SK-N-DZ (cell line): Measurements from ENCODE around the gene CSTPP1.
A peak's percentile ranks its signal among the peaks of the same experiment; 100 is the strongest.
"Not testable (repeated sequence)": the region's sequence is repeated elsewhere in the genome, so short reads cannot be mapped to it uniquely, and the experiment has no call there.

Experiments
- DNase-seq: peaks from one replicate; pipeline ENCODE4 v3.0.0-alpha.2; 2015; ENCODE audit warnings: low spot score

The CSTPP1 gene

DNA sequence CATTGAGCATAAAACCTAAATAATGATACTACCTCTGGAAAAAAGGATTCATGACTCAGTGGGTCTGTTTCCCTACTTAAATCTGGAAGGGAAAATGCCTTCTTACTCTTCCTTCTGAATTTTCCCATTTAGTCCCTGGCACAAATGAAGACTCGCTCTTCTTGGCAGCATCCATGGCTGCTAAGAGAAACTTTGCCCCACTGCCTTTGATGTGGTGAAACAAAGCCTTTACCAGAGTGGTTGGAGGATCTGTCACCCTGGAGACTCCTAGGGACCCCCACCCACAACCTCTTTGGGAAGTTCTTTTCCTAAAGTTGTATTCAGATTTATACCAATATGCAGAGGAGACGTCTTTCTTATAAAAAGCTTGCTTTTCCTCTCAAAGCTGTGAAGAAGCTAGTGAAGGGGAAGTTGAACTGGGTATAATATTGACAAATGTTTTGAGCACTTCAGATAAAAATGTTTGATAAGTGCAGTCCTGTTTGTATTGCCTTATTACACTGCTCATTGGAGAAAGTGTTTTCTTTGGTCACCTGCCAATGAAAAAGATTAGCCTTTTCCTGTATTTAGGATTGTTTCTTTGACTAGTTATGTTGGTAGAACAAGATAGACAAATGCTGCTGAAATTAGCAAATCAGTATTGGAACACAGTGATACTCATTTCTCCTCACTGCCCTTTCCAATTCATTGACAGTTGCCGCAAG lies 162.8 kb downstream of the CSTPP1 start:
- no peak for DNase-seq

DNA sequence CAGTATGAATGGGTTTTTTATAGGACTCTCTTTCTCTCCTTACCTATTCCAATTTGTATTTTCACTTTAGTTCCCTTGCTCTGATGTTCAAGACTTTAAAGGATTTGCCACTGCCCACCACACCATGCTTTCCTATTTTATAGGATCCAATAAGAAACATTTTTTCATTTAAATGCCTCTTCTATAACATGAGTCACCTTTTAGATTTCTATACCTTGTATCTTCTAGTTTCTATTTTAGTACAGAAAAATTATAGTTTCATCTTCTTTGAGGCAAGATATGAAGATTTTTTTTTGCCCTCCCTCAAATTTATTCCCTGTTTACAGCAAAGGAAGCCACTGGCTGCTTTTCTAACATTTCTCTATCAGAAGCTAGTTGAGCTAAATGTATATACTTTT lies 163.4 kb downstream of the CSTPP1 start:
- DNase-seq = no peak

DNA sequence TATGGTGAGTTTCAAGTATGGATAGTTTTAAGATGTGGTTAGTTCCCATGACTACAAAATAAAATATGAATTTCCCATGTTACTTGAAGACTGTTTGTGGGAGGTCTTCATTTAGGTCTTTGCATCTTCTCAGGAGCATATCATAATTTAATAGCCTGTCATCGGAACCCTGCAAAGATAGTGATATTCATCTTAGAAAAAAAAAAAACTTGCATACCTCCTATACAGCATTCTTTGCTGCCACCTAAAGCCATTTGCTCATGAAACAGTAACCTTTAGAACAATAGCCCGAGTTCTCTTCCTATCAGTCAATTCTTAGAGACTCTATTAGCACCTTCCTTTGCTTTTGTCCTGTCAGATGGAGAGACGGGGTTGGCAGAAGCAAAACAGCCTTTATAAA lies 164.8 kb downstream of the CSTPP1 start:
- DNase-seq = peak; percentile 42

DNA sequence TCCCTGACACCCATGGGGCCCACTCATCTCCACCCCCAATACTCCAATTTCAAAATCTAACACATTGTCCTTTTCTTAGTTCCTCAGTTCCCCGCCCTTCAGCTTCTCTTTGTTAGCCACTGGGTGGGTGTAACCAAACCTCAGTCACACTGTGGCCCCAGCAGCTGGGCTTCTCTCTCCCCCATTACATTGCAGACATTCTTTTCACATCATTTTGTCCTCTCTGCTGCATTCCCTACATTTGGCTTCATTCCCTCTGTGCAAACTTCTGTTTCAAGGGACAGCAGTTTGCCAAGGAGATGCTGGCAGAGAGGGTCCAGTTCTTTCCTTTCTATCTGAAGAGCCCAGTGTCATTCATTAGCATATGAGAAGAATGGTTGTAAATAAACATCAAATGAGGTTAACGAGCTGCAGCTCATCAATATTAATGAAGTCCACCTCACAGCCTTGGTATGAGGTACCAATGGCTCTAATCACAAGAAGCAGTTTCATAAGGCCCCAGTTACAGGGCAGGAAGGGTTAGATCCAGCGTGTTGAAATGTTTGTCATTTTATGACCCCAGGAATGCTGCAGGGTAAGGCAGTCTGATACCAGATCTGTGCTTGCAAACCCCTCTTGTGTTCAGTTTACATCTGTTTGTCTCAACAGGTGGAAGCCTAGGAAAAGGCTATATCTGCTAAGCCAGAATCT lies 167.8 kb downstream of the CSTPP1 start:
- DNase-seq = no peak

DNA sequence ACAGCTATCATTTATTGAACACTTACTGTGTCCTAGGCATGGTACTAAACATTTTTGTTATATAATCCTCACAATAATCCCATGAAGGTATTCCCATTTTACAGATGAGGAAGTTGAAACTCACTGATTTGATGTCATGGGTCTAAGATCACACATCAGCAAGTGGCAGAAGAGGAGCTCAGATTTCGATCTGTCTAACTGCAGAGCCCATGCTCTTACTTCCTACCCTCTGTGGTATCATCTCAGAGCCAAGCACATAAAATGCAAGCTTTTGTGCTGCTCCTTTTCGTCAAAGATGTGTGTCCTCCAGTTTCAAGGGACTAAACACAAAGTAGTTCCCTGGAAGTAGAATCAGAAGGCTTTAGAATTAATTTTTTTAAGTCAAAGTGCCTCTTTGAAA lies 169.0 kb downstream of the CSTPP1 start:
- no peak for DNase-seq

DNA sequence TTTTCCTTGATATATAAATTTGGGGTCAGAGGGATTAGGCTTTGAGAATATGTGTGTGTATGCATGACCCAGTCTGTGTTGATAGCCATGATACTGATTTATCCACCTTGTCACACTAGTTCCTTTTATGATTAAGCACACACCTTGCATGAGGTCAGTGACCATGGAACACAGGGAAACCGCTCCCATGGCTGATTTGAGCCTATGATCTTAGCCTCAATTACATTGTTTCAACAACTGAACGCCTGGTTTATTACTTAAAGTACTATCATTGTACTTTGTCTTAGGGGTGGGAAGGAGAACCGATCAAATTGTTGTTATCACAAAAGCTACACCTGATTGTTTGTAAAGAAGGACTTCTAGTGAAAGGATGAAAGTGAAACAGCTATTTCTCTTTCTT lies 169.4 kb downstream of the CSTPP1 start:
- DNase-seq = no peak

DNA sequence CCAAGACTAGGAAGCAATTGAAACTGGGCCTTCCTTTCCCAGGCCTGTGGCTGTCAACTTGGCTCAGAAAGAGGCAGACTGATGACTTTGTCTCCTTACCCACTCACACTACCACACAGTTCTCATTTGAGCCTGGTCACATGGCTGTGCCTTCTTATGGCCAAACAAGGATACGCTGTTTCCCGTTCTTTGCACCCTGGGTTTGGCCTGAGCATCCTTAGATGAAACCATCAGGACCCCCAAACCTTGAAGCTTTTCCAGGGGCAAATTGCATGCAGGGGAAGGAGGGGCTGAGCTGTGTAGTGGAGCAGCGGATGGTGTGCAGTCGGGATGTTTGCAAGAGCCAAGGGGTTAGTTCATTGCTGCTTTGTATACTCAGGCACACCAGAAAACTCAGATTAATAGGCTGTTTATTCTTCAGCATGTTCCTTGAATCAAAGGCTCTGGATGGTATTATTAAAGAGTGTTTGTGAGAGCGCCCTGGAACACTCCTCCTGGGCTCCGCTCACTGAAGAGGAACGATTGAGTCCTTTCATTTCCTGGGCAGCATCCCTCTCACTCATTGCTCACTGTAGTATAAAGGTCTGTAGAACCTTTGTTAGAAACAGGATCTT lies 170.3 kb downstream of the CSTPP1 start:
- no peak for DNase-seq

DNA sequence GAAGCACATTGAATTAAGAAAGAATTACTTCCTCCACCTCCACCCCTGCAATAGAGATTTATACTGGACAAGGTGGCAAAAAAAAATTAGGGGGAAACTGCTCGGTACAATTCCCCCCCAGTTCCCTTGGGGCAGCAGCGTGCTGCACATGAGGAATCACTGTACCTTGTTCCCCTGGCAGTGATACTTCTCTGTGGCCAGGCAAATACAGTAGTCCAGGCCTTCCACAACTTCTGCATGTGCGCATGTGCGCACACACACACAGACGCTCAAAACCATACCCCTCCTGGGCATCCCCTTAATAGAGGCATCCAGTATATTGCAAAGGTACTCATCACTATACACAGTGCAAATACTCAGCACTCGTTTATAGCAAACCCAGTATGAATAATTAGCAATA lies 171.2 kb downstream of the CSTPP1 start:
- no peak for DNase-seq

DNA sequence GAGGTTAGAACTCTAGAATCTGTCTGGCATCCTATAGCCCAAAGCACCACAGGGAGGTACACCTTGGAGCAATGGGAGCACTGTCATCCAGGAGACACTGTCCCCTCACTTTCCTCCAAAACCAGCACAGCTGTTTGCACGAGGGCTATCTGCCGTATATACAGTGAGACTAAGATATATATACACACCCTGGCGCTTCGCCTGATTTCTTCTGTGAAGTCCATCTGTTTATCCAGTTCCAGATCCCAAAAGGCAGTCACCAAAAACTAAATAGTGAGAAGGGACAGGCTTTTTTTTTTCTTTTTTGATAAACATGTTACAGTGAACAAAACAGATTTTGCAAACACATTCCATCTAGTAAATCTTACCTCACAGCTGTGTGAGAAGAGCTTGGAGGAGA lies 171.7 kb downstream of the CSTPP1 start:
- no peak for DNase-seq

DNA sequence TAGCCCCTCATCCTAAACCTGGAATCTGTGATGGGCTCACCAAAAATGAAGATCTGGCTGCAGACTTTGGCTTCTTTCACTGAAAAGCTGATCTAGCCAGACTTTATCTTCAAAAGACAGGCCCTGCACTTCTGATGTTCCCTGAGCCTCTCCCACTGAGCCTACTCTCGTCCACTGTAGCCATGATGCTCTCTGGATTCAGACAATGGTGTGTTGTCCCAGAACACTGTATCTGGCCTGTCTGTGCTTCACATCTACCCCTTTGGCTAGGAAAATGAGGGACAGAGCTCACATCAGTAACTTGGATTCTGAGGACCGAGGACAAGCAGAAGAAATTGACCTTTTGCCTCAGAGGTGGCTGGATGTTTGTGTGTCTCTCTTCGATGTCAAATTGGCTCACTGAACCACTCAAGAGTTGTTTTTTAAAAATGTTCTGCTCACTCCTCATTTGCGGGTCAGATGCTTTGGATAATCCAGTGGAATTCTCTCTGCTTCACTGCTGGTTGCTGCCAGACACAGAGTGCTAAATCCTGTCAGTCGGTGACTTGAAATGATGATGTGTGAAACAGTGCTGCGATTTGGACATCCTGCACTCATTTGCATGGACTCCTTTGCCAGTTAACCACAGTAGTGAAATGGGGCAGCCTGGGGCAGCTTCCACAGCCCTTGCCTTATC lies 172.6 kb downstream of the CSTPP1 start:
- no peak for DNase-seq

DNA sequence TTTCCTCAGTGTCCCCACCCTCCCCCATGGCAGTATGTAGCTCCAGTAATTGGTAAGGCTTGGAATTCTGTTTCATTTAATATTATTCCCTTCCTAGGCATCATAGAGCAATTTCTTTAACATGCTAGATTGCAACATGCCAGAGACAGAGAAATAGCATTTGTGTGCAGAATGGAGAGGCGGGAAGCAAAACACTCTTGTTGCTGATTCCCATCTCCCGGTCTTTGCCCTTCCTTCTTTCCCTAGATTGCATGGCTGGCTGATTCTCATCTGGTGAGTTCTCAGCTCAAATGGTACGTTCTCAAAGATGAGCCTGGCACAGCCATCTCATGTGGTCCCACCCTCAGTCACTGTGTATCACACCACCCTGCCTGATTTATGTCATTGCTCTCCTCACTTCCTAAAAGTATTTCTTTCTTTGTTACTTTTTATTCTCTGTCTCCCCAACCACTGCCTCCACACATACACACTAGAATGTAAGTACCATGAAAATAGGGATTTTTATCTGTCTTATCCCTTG lies 173.2 kb downstream of the CSTPP1 start:
- DNase-seq = no peak

DNA sequence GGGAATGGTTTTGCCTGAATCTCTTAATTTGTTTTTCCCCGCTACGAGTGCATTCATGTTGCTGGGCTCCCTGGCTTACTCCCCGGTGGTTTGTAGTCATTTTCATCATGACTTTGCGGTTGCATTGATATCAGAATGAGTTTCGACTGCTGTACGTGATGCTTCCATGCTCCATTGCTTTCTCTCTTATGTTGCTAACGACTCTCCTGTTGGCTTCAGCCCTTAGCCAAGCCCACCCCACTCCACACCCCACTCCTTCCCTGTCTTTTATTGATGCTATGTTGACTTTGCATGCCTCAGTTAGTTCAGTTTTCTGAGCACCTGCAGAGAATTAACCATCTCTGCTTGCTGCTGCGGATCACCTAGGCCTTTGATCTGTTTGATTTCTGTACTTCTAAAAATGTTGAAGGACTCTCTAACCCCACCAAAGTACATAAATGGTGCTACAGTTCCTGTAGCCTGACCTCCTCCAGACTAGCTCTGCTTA lies 174.8 kb downstream of the CSTPP1 start:
- DNase-seq = no peak

DNA sequence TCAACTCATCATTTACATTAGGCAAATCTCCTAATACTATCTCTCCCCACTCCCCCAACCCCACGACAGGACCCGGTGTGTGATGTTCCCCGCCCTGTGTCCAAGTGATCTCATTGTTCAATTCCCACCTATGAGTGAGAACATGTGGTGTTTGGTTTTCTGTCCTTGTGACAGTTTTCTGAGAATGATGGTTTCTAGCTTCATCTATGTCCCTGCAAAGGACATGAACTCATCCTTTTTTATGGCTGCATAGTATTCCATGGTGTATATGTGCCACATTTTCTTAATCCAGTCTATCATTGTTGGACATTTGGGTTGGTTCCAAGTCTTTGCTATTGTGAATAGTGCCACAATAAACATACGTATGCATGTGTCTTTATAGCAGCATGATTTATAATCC lies 176.4 kb downstream of the CSTPP1 start:
- not testable (repeated sequence) for DNase-seq

DNA sequence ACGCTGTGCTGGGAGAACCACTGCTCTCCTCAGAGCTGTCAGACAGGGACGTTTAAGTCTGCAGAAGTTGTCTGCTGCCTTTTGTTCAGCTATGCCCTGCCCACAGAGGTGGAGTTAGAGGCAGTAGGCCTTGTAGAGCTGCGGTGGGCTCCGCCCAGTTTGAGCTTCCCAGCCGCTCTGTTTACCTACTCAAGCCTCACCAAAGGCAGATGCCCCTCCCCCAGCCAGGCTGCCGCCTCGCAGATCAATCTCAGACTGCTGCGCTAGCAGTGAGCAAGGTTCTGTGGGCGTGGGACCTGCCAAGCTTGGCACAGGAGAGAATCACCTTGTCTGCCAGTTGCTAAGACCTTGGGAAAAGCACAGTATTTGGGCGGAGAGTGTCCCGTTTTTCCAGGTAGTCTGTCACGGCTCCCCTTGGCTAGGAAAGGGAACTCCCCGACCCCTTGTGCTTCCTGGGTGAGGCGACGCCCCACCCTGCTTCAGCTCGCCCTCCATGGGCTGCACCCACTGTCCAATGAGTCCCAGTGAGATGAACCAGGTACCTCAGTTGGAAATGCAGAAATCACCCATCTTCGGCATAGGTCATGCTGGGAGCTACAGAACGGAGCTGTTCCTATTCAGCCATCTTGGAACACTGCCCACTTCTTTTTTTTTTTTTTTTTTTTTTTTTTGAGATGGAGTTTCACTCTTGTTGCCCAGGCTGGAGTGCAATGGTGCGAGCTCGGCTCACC lies 182.6 kb downstream of the CSTPP1 start:
- DNase-seq = peak; percentile 39

DNA sequence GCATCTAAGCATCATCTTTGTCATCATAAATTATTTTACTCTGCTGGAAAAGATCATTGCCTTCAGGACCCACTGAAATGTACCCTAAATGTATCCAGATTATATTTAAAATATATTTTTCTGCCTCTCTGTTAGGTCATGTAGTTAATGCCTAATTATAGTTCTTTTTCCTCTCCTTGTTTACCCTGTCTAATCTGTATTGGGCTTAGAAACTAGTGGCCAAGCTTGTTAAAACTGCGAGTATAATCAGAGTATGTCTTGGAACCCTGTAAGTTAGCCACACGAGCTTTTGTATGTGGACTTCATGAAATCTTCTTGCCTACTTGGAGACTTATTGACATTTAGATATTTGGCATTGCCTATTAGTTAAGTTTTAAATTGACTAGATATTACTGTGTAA lies 184.5 kb downstream of the CSTPP1 start:
- DNase-seq = no peak

DNA sequence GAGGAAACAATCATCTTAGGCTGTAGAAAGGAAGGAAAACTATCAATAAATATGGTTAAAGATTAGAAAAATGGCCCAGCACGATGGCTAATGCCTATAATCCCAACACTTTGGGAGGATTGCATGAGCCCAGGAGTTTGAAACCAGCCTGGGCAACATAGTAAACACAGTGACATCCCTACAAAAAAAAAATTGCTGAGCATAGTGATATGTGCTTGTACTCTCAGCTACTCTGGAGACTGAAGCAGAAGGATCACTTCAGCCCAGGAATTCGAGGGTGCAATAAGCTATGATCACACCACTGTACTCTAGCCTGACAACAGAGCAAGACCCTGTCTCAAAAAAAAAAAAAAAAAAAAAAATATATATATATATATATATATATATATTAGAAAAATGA lies 185.2 kb downstream of the CSTPP1 start:
- no peak for DNase-seq

DNA sequence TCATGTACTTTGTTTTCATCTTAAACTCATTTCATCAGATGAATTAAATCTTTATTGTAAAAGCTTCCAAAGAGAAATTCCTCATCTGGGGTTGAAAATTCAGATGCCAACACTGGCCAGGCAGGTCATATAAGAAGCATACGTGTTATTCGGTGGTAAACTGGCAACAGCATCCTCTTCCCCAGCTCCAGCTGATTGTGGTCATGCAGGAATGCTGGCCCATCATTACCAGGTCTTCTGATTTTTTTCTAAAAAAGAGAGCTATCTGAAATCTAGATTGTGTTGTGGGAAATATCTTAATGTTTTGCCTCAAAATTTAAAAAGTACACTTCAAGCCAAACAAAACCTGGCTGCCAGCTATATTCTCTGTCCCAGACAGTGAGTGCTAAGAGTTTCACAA lies 186.5 kb downstream of the CSTPP1 start:
- DNase-seq = no peak

DNA sequence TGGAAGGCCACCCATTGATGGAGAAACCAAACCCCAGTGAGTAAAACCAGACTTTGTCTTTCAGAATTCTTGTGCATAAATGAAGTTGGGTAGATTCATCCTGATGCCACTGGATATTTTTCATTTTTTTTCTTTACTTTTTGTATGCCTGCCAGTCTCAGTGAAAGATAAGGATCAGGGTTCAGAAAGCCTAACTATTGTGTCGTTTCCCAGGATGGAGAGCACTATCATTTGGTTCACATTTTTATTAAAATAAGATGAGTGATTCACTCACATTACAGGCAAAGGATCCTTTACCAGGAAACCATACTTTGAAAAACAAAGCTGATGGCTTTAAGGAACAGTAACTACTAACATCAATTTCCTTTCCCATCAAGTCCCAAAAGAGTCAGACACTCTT lies 188.1 kb downstream of the CSTPP1 start:
- no peak for DNase-seq

DNA sequence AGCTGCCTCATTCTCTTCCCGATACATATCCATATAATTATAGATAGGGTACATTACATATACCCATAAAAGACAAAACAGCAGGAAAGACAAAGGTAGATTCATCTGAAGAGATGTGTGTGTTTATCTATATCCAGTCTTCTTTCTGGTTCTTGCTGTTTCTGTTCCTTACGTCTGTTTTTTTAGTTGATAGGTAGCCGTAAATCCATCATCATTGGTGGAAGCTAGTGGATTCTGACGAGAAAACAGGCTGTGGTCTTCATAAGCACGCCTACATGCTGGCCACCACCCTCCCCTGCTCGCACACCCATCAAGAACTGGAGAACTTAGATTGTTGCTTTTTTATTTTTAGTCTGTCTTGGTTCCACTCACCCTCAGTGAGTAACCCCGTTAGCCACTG lies 188.5 kb downstream of the CSTPP1 start:
- no peak for DNase-seq

DNA sequence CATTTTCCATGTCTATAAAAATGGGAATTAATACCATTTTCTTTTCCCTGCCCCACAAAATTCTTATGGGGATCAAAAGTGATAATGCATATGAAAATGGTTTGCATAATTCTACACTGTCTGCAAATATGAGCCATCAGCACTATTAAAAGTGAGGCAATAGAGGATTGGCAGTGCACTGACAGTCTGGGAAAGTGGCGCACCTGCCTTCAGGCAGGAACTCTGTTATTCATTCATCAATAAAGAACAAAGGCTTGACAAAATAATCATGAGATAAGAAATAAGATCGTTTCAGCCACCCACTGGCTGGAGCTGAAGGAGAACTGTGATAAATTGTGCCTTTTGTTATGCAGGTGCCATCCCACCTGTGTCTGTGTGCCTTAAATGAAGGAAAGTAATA lies 190.7 kb downstream of the CSTPP1 start:
- DNase-seq = no peak

DNA sequence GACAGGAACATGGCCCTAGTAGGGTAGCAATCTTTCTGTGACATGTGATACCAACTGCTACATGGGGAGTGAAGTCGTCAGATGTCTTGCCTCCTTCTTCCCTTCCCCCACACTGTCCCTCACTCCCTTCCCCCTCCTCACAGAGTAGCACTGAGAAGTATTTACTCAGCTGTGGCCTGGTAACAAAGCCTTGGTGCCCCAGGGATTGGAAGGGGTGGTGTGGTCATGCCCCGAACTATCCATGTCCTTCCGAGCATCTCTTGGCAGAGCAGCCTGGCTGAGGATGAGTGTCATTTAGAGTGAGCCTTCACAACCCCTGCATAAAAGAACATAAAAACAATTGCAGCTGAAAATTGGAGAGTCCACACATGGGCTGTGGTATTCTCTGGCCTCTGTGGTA lies 194.0 kb downstream of the CSTPP1 start:
- DNase-seq = no peak
